Right lobe of liver (tissue), 6 donors: ENCODE data around the gene PAX2. TPM values are rescaled to one million over a fixed set of nuclear protein-coding genes. Genes with fewer than 3 reads are reported as not detected.

Source experiments
- ATAC-seq, 4 donors: fragments of 200-7000 bp; cut with Tn5 transposase; one replicate each; pipeline ENCODE4 v1.9.1; 2020; ENCODE audit warnings: mild to moderate bottlenecking in 4 of 4, moderate library complexity in 4 of 4
- DNase-seq, 3 donors: peaks; one replicate each; pipeline ENCODE4 v3.0.0-alpha.2; 2020
- H3K27ac ChIP-seq, 3 donors: fragments of 200-600 bp; one replicate each; pipeline ENCODE4 v1.8.0; 2022
- H3K27me3 ChIP-seq, 2 donors: fragments of 200-600 bp; one replicate each; pipeline ENCODE4 v1.8.0; 2022
- H3K36me3 ChIP-seq, 4 donors: fragments of 200-600 bp; sonication (generic) in 1 of 4; one replicate each; pipeline versions ENCODE4 v1.5.1 to v1.8.0; 2017 to 2022; ENCODE audit warnings: control low read depth in 1 of 4
- H3K4me1 ChIP-seq, 4 donors: fragments of 200-600 bp; sonication (generic) in 1 of 4; one replicate each; pipeline versions ENCODE4 v1.5.1 to v1.8.0; 2017 to 2022; ENCODE audit warnings: control low read depth in 1 of 4
- H3K4me3 ChIP-seq, 3 donors: fragments of 200-600 bp; one replicate each; pipeline ENCODE4 v1.8.0; 2022
- H3K9me3 ChIP-seq, 4 donors: fragments of 200-600 bp; sonication (generic) in 1 of 4; one replicate each; pipeline versions ENCODE4 v1.5.1 to v1.8.0; 2017 to 2022; ENCODE audit warnings: control low read depth in 1 of 4
- CTCF ChIP-seq, 4 donors: fragments of 200-600 bp in 3 of 4; fragments of 450-650 bp in 1 of 4; IDR thresholded peaks; one replicate each; pipeline versions ENCODE4 v1.5.1 to v1.8.0; 2016 to 2022; ENCODE audit warnings: antibody characterized with exemption in 4 of 4, mild to moderate bottlenecking in 2 of 4
- POLR2A ChIP-seq: fragments of 450-650 bp; IDR thresholded peaks from one replicate; pipeline ENCODE4 v1.6.1; 2017; ENCODE audit warnings: antibody characterized with exemption, mild to moderate bottlenecking
- WGBS: methylation state at CpG from one replicate; pipeline ENCODE4 v1.1.6; 2018; ENCODE audit warnings: low coverage, low lambda C conversion rate; ENCODE audit not compliant: insufficient coverage; ENCODE audit errors: missing lambda C conversion rate; 5-methylcytosine and 5-hydroxymethylcytosine counted together
- intact Hi-C, 2 donors: fragments of 100-400 bp; cut with DNase I; formaldehyde crosslinking; loops; one replicate each; pipeline versions ENCODE4 v1.11.2 to v1.14.1; 2022
- total RNA-seq, 6 experiments: library from RNA; depleted of rRNA in 2 of 6; stranded (reverse); fragments of >200 nt in 2 of 6; fragmentation: NEBNext Ultra II Directional in 3 of 6; extraction: Animal tissue kit (Norgen Biotek cat#: 25700) in 3 of 6; gene quantifications; one replicate each; pipeline versions ENCODE4 v1.1.0 to v1.2.4, GENCODE V29; 2016 to 2023
- donor health status: DM: no; HTN: yes; CAD: no.
- donor health status: DM: no; HTN: no; CAD: no.
- donor health status: DM: no; HTN: no; CAD: no.
- donor health status: DM: no; HTN: yes; CAD: no.
- donor health status: DM: no; HTN: yes; CAD: no.

The PAX2 gene
- total RNA-seq, 6 experiments from 2014 or later: 0.24 TPM; not detected in 5

DNA sequence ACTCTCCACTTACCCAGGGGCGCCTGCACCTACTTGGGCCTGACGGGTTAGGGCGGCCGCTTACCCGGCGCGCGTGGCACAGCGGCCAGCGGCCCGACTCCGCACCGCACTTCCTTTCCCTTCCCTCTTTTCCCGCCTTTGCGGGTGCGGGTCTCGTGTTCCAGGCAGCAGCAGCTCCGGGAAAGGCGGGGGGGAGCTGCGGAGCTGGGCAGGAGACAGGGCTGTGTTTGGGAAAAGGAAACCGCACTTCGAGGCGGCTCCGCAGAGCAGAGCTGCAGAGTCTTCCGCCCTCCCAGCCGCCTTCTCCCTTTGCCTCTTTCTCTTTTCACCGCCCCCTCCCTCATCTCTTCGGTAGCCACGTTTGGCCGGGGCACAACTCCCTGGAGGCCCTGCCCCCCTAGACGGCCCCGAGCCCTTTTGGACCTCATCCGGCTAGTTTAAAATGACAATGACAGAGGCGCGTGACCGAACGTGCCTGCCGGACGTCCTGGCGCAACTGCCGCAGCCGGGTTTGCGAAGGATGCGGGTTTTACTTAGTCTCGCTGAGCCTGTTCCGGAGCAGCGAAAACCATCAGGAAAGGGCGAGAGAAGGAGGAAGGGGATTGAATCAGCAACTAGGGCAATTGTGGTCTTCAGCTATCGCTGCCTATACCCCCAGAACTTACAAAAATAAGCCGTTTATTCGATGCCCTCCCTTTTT is 7.9 kb upstream of the PAX2 start:
- H3K4me3 ChIP-seq: peak overlapping the region in 1 of 3 donors; percentile 7
- WGBS: 2% methylated on average over 41 of the region's 51 CpGs
- TF ChIP-seq POLR2A: no peak
- TF ChIP-seq CTCF (IDR thresholded peaks at IDR 0.05): no peak
- no peak for DNase-seq
- no peaks in the 10 kb centered on the region for H3K9me3 ChIP-seq
- peaks cover 0 to 11% (median 4%) of the 10 kb centered on the region in 4 donors for H3K4me1 ChIP-seq
- H3K36me3 ChIP-seq: no peaks in the 10 kb centered on the region
- no peak overlapping the region for H3K27ac ChIP-seq
- peaks cover 0 to 60% of the 10 kb centered on the region in 2 donors for H3K27me3 ChIP-seq
- no peak for ATAC-seq
- intact Hi-C loops: no loop called here

- H3K4me1 ChIP-seq: peaks cover 0 to 11% (median 4%) of the 10 kb centered on the region in 4 donors
- DNase-seq: no peak
- intact Hi-C loops: no loop called here
- no peak overlapping the region for H3K27ac ChIP-seq
- WGBS: 10% methylated on average over 16 of the region's 21 CpGs
- H3K27me3 ChIP-seq: peaks cover 0 to 61% of the 10 kb centered on the region in 2 donors
- H3K9me3 ChIP-seq: no peaks in the 10 kb centered on the region
- no peak for TF ChIP-seq POLR2A
- no peak for TF ChIP-seq CTCF (IDR thresholded peaks at IDR 0.05)
- H3K4me3 ChIP-seq: no peak overlapping the region
- H3K36me3 ChIP-seq: no peaks in the 10 kb centered on the region
- ATAC-seq: no peak
Measured at GRCh38 chr10:100738055-100738827, 7.1 kb upstream of the PAX2 start.

DNA sequence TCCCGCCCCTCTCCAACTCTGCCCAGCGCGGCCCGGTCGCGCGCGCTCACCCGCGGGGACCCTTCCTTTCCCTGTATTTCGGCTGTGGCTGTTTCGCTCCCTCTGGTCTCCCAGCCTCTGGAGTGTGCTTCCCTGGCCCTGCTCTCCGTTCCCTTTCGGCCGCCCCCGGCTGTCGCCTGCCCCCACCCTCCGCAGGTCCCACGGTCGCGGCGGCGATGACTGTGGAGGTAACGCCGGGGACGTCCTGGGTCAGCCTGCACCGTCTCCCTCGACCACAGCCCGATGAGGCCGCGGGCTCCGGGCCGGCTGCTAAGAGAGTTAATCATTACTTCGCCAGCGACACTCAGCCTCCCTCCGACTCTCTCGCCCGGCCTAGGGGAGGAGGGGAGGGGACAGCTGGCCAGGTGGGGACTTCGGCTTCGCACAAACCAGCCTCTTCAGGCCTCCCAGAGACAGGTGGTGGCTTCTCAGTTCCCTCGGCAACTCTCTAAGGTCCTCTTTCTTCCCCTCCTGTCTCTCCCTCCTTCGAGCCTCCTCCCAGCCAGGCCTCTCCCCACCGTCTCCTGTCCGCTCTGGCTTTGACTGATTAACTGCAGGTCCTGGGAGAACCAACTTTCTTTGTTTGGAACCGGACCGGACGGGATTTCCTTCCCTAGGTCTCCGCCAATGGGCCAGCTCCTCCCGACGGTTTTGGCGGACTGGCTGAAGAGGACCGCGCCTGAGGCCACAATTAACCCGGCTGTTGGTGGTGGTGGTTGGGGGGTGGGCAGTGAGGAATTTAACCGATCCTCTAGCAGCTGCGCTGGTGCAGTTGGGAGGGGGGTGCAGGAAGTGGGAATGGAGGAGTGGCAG is 5.6 kb upstream of the PAX2 start:
- Histone ChIP-seq H3K4me1 (peaks cover 0 to 11% (median 5%) of the 10 kb centered on the region in 4 donors), H3K27ac (no peak overlapping the region), H3K4me3 (no peak overlapping the region), H3K9me3 (no peaks in the 10 kb centered on the region), H3K36me3 (no peaks in the 10 kb centered on the region), H3K27me3 (peaks cover 10 to 72% of the 10 kb centered on the region in 2 donors)
- TF ChIP-seq CTCF (IDR thresholded peaks at IDR 0.05): no peak
- TF ChIP-seq POLR2A: no peak
- WGBS: 2% methylated on average over 41 of the region's 56 CpGs
- intact Hi-C loops: loop anchor here (5.0 to 10.0 kb wide), 2 partner anchors 175 to 177 kb away; no protein-coding TSS in a partner anchor
- no peak for DNase-seq
- peak; percentile 35 to 71 (median 60) for ATAC-seq
